AG09319 (cell line): Measurements from ENCODE around the gene MXD3.
"Not testable (repeated sequence)": the region's sequence is repeated elsewhere in the genome, so short reads cannot be mapped to it uniquely, and the experiment has no call there.

Experiments used
- DNase-seq: peaks from one replicate; pipeline ENCODE4 v3.0.0-alpha.2; 2010; ENCODE audit warnings: low read depth; ENCODE audit errors: extremely low read depth
- TF ChIP-seq, protein P1 (sequence below): IDR thresholded peaks from 2 replicates; pipeline ENCODE4 v1.5.1; 2011; ENCODE audit warnings: low read depth, mild to moderate bottlenecking, inconsistent platforms, low read length, moderate library complexity

The MXD3 gene

DNA sequence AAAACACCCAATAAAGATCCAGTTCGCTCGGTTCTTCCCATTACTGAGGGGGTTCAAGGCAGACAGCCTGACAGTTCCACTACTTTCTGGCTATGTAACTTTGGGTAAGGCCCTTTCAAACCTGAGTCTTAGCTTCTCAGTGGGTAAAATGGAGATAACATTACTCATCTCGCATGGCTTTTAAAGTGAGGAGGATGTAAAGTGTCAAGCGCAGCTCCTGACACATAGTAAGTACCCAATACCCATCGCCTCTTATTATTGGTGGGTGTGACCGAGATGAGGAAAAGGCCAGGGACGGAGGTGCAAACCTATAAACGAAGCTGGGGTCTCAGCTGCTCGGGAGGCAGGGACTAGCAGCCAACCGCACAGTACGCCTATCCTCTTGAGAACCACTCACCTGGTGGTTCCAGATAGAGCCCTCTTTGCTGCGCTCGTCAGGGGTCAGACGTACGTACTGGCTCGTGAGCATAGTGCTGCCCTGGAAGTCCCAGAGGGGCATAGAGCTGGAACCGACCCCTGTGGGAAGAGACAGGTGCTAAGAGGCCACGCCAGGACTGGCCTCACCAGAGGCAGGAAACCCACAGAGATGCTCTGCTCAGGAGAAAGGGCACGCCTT, 39.2 kb upstream of the MXD3 start:
- TF ChIP-seq, protein P1, sequence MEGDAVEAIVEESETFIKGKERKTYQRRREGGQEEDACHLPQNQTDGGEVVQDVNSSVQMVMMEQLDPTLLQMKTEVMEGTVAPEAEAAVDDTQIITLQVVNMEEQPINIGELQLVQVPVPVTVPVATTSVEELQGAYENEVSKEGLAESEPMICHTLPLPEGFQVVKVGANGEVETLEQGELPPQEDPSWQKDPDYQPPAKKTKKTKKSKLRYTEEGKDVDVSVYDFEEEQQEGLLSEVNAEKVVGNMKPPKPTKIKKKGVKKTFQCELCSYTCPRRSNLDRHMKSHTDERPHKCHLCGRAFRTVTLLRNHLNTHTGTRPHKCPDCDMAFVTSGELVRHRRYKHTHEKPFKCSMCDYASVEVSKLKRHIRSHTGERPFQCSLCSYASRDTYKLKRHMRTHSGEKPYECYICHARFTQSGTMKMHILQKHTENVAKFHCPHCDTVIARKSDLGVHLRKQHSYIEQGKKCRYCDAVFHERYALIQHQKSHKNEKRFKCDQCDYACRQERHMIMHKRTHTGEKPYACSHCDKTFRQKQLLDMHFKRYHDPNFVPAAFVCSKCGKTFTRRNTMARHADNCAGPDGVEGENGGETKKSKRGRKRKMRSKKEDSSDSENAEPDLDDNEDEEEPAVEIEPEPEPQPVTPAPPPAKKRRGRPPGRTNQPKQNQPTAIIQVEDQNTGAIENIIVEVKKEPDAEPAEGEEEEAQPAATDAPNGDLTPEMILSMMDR = no peak
- no peak for DNase-seq

DNA sequence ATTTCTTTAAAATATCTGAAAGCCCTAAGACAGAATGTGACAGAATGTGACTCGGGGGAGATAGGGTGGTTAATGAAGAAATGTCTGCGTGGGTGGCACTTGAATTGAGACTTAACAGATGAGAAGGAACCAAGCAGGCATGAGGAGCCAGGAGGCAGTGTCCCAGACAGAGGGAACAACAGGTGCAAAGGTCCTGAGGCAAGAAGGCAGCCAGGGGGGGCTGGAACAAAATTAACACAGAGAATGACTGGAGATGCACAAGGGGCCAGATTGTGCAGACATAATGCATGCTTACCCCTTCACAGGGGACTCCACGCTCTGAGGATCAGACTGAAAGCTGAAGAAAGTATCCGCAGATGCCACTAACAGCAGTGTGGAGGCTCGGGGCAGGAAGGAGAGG, 38.1 kb upstream of the MXD3 start:
- DNase-seq = no peak
- TF ChIP-seq, protein P1 = no peak

DNA sequence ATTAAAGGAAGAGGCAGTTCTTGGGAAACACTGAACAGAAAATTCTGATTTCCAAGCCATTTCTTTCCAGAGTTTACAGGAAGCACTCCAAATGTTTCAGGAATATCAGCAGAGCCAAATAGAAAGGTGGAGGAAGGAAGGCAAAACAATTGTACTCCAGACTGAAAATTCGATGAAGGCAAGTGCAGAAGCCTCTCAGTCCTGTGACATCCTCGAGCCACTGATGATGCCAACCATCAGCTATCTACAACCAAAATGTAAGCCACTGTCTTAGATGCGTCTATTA, 37.6 kb upstream of the MXD3 start:
- DNase-seq = no peak
- TF ChIP-seq, protein P1 = no peak

DNA sequence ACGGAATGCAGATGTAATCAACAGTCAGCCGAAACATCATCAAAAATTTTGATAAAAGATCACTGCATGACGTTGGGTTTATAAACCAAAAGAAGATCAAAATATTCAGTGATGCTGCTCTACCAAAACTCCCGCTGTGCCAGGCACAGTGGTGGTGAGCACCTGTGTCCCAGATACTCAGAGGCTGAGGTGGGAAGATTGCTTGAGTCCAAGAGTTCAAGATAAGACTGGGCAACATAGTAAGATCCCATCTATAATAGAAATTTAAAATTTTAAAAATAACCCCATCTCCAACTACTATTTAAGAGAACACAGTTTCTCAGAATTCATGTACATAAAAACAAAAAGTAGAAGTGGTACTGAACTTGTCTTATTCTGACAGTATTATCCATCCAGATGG, 36.0 kb upstream of the MXD3 start:
- TF ChIP-seq, protein P1 = no peak
- DNase-seq = no peak

DNA sequence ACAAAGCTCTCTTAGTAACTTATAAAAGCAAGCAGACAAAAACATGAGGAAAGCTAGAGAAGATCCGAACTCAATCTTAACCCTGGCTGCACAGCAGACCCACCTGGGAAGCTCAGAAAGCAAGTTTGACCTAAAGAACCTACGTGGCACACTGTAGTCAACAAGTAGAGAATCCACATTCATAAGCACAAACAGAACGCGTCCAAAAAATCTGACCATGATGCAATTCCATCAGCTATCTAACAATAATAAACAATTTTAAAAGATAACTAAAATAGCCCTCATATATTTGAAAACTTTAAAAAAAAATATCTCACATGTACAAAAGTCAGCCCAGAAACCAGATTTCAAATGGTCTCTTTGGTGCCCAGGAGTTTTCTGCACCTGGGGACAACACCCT, 35.1 kb upstream of the MXD3 start:
- TF ChIP-seq, protein P1 = no peak
- no peak for DNase-seq

DNA sequence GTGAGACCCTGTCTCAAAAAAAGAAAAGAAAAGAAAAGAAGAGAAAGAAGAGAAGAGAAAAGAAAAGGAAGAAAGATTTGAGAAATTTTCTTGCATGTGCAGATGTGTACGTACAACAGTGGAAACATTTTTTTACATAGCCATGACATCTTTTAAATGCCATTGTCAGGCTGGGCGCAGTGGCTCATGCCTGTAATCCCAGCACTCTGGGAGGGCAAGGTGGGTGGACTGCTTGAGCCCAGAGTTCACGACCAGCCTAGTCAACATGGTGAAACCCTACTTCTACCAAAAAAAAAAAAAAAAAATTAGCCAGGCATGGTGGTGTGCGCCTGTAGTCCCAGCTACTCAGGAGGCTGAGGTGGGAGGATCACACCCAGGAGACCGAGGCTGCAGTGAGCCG, 33.2 kb upstream of the MXD3 start:
- TF ChIP-seq, protein P1 = no peak
- DNase-seq = no peak

DNA sequence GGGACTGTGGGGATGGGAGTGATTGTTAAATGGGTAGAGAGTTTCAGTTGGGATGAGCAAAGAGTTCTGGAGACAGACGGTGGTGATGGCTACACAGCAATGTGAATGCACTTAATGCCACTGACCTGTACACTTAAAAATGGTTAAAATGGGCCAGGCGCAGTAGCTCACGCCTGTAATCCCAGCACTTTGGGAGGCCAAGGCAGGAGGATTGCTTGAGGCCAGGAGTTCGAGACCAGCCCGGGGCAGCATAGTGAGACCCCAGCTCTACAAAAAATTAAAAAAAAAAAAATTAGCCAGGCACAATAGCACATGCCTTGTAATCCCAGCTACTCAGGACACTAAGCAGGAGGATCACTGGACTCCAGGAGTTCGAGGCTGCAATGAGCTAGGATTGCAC, 32.1 kb upstream of the MXD3 start:
- TF ChIP-seq, protein P1 = no peak
- no peak for DNase-seq

DNA sequence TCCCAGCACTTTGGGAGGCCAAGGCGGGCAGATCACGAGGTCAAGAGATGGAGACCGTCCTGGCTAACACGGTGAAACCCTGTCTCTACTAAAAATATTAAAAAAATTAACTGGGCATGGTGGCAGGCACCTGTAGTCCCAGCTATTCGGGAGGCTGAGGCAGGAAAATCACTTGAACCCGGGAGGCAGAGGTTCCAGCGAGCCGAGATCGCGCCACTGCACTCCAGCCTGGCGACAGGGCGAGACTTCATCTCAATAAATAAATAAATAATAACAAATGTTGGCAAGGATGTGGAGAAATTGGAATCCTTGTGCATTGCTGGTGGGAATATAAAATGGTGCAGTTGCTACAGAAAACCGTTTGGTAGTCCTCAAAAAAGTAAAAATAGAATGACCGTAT, 31.3 kb upstream of the MXD3 start:
- DNase-seq = not testable (repeated sequence)
